GM19035 (cell line): Measurements from ENCODE around the gene FSHR.

ENCODE experiments used
- ATAC-seq: cut with Tn5 transposase; IDR thresholded peaks from one replicate; pipeline ENCODE4 v1.9.1; 2021; ENCODE audit not compliant: unreplicated experiment

The FSHR gene

DNA sequence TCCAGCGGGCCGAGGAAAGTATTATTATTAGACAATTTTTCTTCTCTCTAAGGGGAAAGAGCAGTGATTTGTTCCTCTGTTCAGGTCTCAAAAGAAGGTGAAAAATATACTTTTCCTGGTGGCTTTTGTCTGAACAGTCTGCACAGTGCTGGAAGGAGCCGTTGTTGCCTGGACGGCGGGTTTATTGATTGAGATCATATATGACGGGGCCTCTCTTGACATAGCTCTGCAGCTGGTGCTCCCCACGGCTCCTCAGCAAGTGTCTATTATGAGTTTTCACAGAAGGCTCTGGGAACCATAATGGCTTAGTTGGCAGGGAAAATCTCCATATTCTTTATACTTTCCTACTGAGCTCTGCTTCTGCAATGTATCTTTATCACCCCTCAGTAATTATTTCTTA, 42.9 kb downstream of the FSHR start:
- no peak for ATAC-seq

DNA sequence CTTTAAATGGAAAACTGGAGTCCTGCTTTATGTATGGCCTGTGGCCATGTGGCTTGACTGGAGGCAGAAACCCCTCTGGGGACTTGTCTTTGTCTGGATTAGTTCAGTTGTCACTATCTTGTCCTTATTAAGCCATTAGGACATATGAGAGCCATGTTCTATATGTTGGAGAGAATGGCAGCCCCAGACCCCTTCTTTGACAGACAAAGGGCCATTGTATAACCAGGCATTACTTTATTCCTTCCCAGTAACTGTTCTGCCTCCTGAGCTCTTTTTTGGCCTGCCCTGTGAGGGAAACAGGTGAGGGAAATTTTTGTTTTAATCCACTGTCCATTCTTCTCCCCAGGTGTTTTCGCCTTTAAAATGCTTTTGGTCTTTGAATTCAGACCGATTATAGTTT, 43.3 kb downstream of the FSHR start:
- ATAC-seq = no peak

DNA sequence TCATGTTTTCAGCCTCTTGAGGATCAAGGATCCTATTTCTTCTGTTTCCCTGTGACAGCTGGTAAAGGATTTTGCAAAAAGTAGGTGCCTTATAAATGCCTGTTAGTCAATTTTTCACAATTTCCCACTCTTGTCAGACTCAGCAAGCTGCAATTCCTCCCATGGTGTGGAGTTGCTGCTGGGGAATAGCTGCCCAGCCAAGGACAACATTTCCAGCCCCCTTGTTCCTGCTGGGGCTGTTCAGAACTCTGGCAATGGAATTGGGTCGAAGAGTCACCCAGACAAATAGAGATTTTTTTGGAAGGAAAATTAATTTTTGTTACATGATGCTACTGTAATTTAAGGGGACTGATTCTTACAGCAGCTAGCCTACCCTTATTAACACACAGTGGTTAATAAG, 43.7 kb downstream of the FSHR start:
- no peak for ATAC-seq

DNA sequence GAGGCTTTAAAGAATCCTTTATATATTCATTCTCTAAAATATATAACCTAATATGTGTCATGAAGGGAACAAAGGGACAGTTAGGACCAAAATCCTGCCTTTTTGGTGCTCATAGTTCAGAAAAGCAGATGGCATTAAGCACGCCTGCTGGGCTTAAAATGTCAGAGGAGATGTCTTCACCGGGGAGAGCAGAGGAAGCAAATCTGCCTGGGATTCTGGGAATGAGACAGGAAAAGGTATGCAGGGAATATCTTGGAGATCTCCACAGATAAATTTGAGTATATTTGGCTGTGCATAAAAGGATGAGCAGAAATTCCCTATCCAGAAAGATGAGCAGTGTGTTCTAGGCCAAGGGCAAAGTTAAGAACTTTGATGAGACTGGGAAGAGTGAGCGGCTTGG, 45.5 kb downstream of the FSHR start:
- ATAC-seq = no peak

DNA sequence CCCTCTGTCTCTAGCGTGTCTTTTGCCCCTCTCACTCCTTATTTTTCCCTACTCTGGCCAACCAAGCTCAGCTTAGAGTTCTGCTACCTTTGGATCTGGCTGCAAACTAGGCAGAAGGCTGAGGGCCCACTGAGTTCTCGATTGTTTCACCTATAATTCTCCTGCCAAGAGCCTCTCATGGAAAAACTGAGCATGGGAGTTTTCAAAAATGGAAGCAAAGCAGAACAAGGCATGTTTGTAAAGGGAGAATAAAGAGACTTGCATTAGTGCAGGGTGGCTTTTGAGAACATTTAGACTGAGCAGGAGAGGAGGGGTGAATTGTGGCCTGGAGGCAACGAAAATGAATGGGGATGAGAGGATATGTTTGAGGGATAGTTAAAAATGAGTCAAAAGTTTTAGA, 45.9 kb downstream of the FSHR start:
- no peak for ATAC-seq

DNA sequence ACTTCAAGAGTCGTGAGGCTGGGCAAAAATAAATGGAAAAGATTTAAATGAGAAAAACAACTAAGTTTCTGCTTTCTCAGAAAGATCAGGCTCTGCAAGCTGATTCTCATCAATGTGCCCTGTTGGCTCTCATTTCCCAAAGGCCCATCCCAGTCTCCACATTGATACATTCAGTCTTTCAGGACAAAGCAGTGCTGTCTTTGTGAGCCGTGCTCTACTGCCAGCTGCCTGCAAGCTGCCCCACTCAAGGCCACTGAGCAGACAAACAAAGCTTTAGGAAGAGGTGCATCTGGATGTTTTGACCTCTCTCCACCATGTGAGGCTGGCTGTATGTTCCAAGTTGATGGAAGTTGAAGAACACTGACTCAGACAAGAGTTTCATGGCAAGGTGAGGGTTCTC, 48.8 kb downstream of the FSHR start:
- ATAC-seq = no peak

DNA sequence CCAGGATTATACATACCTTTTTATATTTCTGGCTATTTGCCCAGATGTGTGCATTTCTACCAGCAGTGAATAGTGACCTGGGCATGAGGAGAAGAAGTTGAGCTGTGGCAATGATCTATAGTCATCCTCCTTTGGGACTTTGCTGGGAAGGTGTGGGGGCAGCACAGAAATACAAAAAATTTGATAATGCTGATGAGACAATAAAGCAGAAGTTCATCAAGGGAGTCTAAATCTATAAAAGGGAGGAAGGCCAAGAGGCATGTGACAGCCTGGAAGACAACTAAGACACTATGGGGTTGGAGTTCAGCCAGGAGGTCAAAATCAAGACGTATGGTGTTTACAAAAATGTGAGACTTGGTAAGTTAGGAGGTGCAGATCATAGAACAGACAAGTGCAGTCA, 52.2 kb downstream of the FSHR start:
- no peak for ATAC-seq

GRCh38 chr2:49080681-49081080, 73.6 kb downstream of the FSHR start:
- no peak for ATAC-seq

GRCh38 chr2:49070716-49071115, 83.6 kb downstream of the FSHR start:
- no peak for ATAC-seq

DNA sequence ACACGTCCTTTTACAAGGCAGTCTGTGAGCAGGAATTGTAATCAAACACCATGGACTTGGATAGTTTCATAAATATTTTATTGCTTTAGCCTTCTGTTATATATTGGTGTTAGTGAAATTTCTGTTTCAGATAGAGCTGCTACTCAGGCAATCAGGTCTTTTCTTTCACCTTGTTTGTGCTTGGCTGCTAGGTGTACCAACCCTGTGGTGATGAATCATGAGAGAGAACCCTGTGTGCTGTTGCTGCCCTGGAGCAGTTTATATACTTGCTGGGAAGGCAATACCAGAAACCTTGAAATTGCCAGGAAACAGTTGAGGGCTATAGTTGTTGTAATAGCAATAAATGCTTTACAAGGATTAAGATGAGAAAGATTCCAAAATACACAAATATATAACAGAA, 84.5 kb downstream of the FSHR start:
- no peak for ATAC-seq

- ATAC-seq = no peak
These were observed 85.7 kb downstream of the FSHR start for GRCh38 chr2:49068613-49069012.

- ATAC-seq = no peak
These were observed 86.3 kb downstream of the FSHR start for GRCh38 chr2:49067971-49068370.

GRCh38 chr2:49053156-49053555, 101.2 kb downstream of the FSHR start:
- ATAC-seq = no peak

DNA sequence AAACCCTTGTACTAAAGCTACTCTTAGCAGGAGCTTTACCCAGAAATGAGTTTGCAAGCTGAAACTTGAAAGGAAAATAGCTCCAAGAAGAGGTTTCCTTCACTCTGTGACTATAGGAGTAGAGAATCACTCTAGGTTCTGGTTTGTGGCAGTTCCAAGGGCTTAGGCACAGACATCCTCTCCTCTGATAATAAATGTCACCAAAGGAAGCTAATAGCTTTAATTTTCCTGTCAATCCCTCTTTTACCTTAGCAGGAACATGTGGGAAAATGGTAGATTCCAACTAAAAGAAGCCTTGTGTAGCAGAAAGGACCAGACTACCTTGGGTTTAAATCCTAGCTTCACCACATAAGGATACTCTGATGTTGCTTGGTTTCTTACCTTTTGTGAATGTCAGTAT, 104.0 kb downstream of the FSHR start:
- no peak for ATAC-seq

- no peak for ATAC-seq
These were observed 105.2 kb downstream of the FSHR start for GRCh38 chr2:49049161-49049560.

- no peak for ATAC-seq
These were observed 109.2 kb downstream of the FSHR start for GRCh38 chr2:49045083-49045482.

GRCh38 chr2:49044350-49045079, 109.8 kb downstream of the FSHR start:
- ATAC-seq = no peak

- ATAC-seq = no peak
These were observed 110.8 kb downstream of the FSHR start for GRCh38 chr2:49043405-49043982.

DNA sequence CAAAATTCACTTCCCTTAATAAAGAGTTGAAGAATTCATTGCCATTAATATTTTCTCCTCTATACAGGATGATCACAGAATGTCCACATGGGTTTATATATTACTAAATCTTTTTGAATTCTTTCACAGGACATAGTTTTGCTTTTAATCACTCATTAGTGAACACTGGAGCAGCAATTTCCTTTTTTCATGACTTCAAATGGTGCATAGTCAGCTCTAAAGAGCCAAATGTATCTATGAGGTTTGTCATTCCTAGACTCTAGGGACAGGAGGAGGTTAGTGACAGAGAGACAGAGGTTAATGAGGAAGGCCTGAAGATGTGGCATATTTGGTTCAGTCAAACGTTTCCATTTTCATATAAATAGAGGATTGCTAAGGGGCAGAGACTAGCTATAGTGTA, 111.8 kb downstream of the FSHR start:
- no peak for ATAC-seq

DNA sequence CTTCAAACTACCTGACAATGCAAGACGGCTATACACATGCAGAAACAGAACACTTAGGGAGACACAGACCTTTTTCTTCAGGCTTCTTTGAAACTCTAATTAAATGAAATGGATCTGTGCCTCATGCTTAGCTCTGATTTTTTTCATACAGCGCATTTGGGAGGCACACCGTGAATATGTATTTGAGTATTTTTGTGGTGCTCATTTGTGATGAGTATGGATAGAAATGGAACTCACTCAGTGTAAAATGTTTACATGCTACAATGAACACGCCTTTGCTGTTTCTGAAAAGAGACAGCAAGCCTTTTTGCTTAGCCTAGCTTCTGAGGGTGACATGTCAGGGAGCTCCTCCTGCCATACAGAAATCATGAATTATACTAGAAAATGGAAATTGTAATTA, 113.3 kb downstream of the FSHR start:
- ATAC-seq = no peak

DNA sequence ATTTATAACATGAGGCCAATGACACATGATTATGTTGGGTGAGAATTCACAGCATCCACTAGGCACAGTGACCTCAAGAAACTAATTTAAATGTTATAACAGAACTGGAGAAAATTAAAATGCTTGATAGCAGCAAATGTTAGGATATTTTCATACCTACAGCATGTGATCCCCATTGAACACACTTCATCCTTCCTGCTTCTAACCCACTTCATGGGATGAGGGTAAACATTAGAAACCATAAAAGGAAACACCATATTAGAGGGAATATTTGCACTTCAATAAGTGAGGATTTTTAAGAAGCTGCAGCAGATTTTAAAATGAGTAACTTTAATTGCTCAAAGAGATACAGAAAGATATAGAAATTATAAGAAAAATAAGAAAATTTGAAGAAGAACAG, 117.1 kb downstream of the FSHR start:
- ATAC-seq = no peak

GRCh38 chr2:49035481-49035880, 118.8 kb downstream of the FSHR start:
- no peak for ATAC-seq
